ENCODE results near the gene ZNF121.

GRCh38 chr19:9608912-9609311 is 24.6 kb upstream of the ZNF121 start:
- no peak for TF ChIP-seq CTCF (IDR thresholded peaks at IDR 0.05; ENCODE audit: borderline replicate concordance, extremely low read depth, low read length, poor library complexity, severe bottlenecking)
- TF ChIP-seq EZH2 (IDR thresholded peaks at IDR 0.05; ENCODE audit: borderline replicate concordance, low read depth, low read length, severe bottlenecking), result no peak

All from DND-41 (cell line).